Kidney (tissue), 14 donors: ENCODE results near the gene EIF1AD. TPM values are rescaled to one million over a fixed set of nuclear protein-coding genes. Genes with fewer than 3 reads are reported as not detected.
A peak's percentile ranks its signal among the peaks of the same experiment; 100 is the strongest.
"Not testable (repeated sequence)": the region's sequence is repeated elsewhere in the genome, so short reads cannot be mapped to it uniquely, and the experiment has no call there.

Experiments
- DNase-seq, 5 donors: peaks; one replicate each; pipeline ENCODE4 v3.0.0-alpha.2; 2013 to 2020
- FAIRE-seq: peaks from 2 replicates; lab custom pipeline; 2012; peaks lifted over from hg19 to GRCh38; lab: Jason Lieb, UNC
- H3K27ac ChIP-seq, 2 donors: one replicate each; pipeline ENCODE4 v1.7.0; 2013; ENCODE audit warnings: low read depth in 2 of 2, low read length in 2 of 2, inconsistent platforms in 1 of 2
- H3K27me3 ChIP-seq: one replicate; pipeline ENCODE4 v1.7.1; 2013; ENCODE audit warnings: low read length, inconsistent platforms; ENCODE audit not compliant: control insufficient read depth, insufficient read depth
- H3K36me3 ChIP-seq, 3 donors: one replicate each; pipeline versions ENCODE4 v1.7.0 to v1.7.1; 2013; ENCODE audit warnings: low read length in 3 of 3, control low read depth in 1 of 3, inconsistent platforms in 1 of 3; ENCODE audit not compliant: insufficient read depth in 3 of 3, control insufficient read depth in 2 of 3
- H3K4me1 ChIP-seq, 3 donors: one replicate each; pipeline versions ENCODE4 v1.7.0 to v1.7.1; 2013; ENCODE audit warnings: low read length in 3 of 3, inconsistent platforms in 1 of 3, low read depth in 1 of 3; ENCODE audit not compliant: control insufficient read depth in 2 of 3, insufficient read depth in 2 of 3
- H3K4me3 ChIP-seq, 3 donors: one replicate each; pipeline versions ENCODE4 v1.7.0 to v1.8.1; 2013; ENCODE audit warnings: low read length in 3 of 3, control low read depth in 1 of 3, inconsistent platforms in 1 of 3
- H3K9ac ChIP-seq, 3 donors: one replicate each; pipeline versions ENCODE4 v1.7.0 to v1.7.1; 2013; ENCODE audit warnings: low read length in 3 of 3, control low read depth in 1 of 3, inconsistent platforms in 1 of 3
- H3K9me3 ChIP-seq, 3 donors: one replicate each; pipeline versions ENCODE4 v1.7.0 to v1.7.1; 2013; ENCODE audit warnings: low read length in 3 of 3, control low read depth in 1 of 3, inconsistent platforms in 1 of 3; ENCODE audit not compliant: control insufficient read depth in 2 of 3, insufficient read depth in 1 of 3
- CTCF ChIP-seq: IDR thresholded peaks from 3 replicates; pipeline ENCODE4 v1.5.1; 2012; ENCODE audit warnings: mild to moderate bottlenecking, moderate library complexity, borderline replicate concordance; ENCODE audit not compliant: insufficient read depth; ENCODE audit errors: extremely low read depth
- intact Hi-C: fragments of 100-400 bp; cut with DNase I; formaldehyde crosslinking; loops from one replicate; pipeline ENCODE4 v1.11.1; 2022
- polyA plus RNA-seq: library from polyadenylated mRNA; stranded (reverse); fragments of 350-450 nt; fragmentation: Illumina TruSeq; extraction: RNeasy Lipid Tissue Mini Kit (QIAGEN cat#74804); gene quantifications from one replicate; pipeline ENCODE4 v1.2.3, GENCODE V29; 2014; ENCODE audit warnings: low read depth, low replicate concordance; ENCODE audit not compliant: insufficient read depth
- total RNA-seq: library from RNA; stranded (reverse); fragmentation: NEBNext Ultra II Directional; extraction: Animal tissue kit (Norgen Biotek cat#: 25700); gene quantifications from one replicate; pipeline ENCODE4 v1.2.1, GENCODE V29; 2021
- donor health status: control.
- donor health status: control.
- donor health status: control.
- donor health status: control.
- donor health status: control.
- donor health status: DM: yes; HTN: yes; CAD: no.
- donor health status: Normal renal cell carcinoma (clear cell type).

EIF1AD gene
- total and polyA plus RNA-seq, 2 donors from 2014 or later, result 17.7 to 37.5 TPM

GRCh38 chr11:65950711-65951110 lies 51.2 kb downstream of the EIF1AD start:
- H3K4me3 ChIP-seq, H3K27me3 ChIP-seq, intact Hi-C loops, H3K9me3 ChIP-seq, FAIRE-seq, H3K9ac ChIP-seq, H3K27ac ChIP-seq, H3K4me1 ChIP-seq, H3K36me3 ChIP-seq: not testable (repeated sequence)
- DNase-seq, result peak in 1 of 5 donors; percentile 2

GRCh38 chr11:65947603-65948125 lies 54.3 kb downstream of the EIF1AD start:
- Histone ChIP-seq H3K36me3 (no peaks in the 10 kb centered on the region), H3K9ac (no peak overlapping the region), H3K27me3 (no peaks in the 10 kb centered on the region), H3K27ac (no peak overlapping the region), H3K4me3 (no peak overlapping the region), H3K4me1 (no peaks in the 10 kb centered on the region), H3K9me3 (no peaks in the 10 kb centered on the region)
- FAIRE-seq (no peak), DNase-seq (peak in 1 of 5 donors; percentile 47)
- no peak for TF ChIP-seq CTCF
- intact Hi-C loops, result no loop called here

- no peaks in the 10 kb centered on the region for H3K27me3 ChIP-seq
- FAIRE-seq, result no peak
- DNase-seq, result peak in 1 of 5 donors; percentile 70
- no peak overlapping the region for H3K27ac ChIP-seq
- H3K9ac ChIP-seq, result no peak overlapping the region
- TF ChIP-seq CTCF, result no peak
- H3K4me3 ChIP-seq, result no peak overlapping the region
- intact Hi-C loops, result no loop called here
- H3K36me3 ChIP-seq, result no peaks in the 10 kb centered on the region
- H3K4me1 ChIP-seq, result no peaks in the 10 kb centered on the region
- no peaks in the 10 kb centered on the region for H3K9me3 ChIP-seq
These were observed 54.8 kb downstream of the EIF1AD start for GRCh38 chr11:65947133-65947532.

- Histone ChIP-seq H3K4me1 (no peaks in the 10 kb centered on the region), H3K36me3 (no peaks in the 10 kb centered on the region), H3K27me3 (no peaks in the 10 kb centered on the region), H3K27ac (no peak overlapping the region), H3K9ac (no peak overlapping the region), H3K9me3 (no peaks in the 10 kb centered on the region), H3K4me3 (no peak overlapping the region)
- DNase-seq, result peak in 1 of 5 donors; percentile 36
- intact Hi-C loops, result no loop called here
- no peak for FAIRE-seq
- TF ChIP-seq CTCF, result no peak
These were observed 55.3 kb downstream of the EIF1AD start for GRCh38 chr11:65946655-65947054.

Other genes starting within 250 kb of the EIF1AD start
- 18.3 TPM for gene AP5B1, start 221.2 kb downstream of the EIF1AD start, total RNA-seq
- gene AP5B1, start 221.2 kb downstream of the EIF1AD start, polyA plus RNA-seq, result 6.3 TPM
- 6.6 TPM for gene OVOL1, start 215.1 kb downstream of the EIF1AD start, total RNA-seq
- gene OVOL1, start 215.1 kb downstream of the EIF1AD start, polyA plus RNA-seq, result 6.7 TPM
- 1.0 TPM for gene SNX32, start 168.2 kb downstream of the EIF1AD start, total RNA-seq
- gene SNX32, start 168.2 kb downstream of the EIF1AD start, polyA plus RNA-seq, result 0.43 TPM
- 705 TPM for gene CFL1, start 144.0 kb downstream of the EIF1AD start, total RNA-seq
- 846 TPM for gene CFL1, start 144.0 kb downstream of the EIF1AD start, polyA plus RNA-seq
- gene MUS81, start 141.7 kb downstream of the EIF1AD start, total RNA-seq, result 54.9 TPM
- 31.2 TPM for gene MUS81, start 141.7 kb downstream of the EIF1AD start, polyA plus RNA-seq
- 64.2 TPM for gene EFEMP2, start 129.4 kb downstream of the EIF1AD start, total RNA-seq
- gene EFEMP2, start 129.4 kb downstream of the EIF1AD start, polyA plus RNA-seq, result 60.0 TPM
- gene CTSW, start 122.3 kb downstream of the EIF1AD start, total RNA-seq, result 3.9 TPM
- gene CTSW, start 122.3 kb downstream of the EIF1AD start, polyA plus RNA-seq, result 1.3 TPM
- 58.0 TPM for gene FIBP, start 113.7 kb downstream of the EIF1AD start, total RNA-seq
- gene FIBP, start 113.7 kb downstream of the EIF1AD start, polyA plus RNA-seq, result 105 TPM
- gene CCDC85B, start 111.5 kb downstream of the EIF1AD start, total RNA-seq, result 26.1 TPM
- 31.8 TPM for gene CCDC85B, start 111.5 kb downstream of the EIF1AD start, polyA plus RNA-seq
- gene FOSL1, start 101.8 kb downstream of the EIF1AD start, total RNA-seq, result 3.2 TPM
- 0.37 TPM for gene FOSL1, start 101.8 kb downstream of the EIF1AD start, polyA plus RNA-seq
- 38.0 TPM for gene C11orf68, start 83.1 kb downstream of the EIF1AD start, total RNA-seq
- gene C11orf68, start 83.1 kb downstream of the EIF1AD start, polyA plus RNA-seq, result 52.0 TPM
- gene DRAP1, start 82.7 kb downstream of the EIF1AD start, total RNA-seq, result 51.2 TPM
- 150 TPM for gene DRAP1, start 82.7 kb downstream of the EIF1AD start, polyA plus RNA-seq
- not detected for gene TSGA10IP, start 56.7 kb downstream of the EIF1AD start, total RNA-seq
- not detected for gene TSGA10IP, start 56.7 kb downstream of the EIF1AD start, polyA plus RNA-seq
- 48.6 TPM for gene SART1, start 40.4 kb downstream of the EIF1AD start, total RNA-seq
- 48.7 TPM for gene SART1, start 40.4 kb downstream of the EIF1AD start, polyA plus RNA-seq
- 181 TPM for gene BANF1, start 346 bp upstream of the EIF1AD start, total RNA-seq
- 186 TPM for gene BANF1, start 346 bp upstream of the EIF1AD start, polyA plus RNA-seq
- 5.9 TPM for gene CST6, start 9.9 kb upstream of the EIF1AD start, total RNA-seq
- gene CST6, start 9.9 kb upstream of the EIF1AD start, polyA plus RNA-seq, result 1.2 TPM
- 0.76 TPM for gene CATSPER1, start 24.3 kb upstream of the EIF1AD start, total RNA-seq
- not detected for gene CATSPER1, start 24.3 kb upstream of the EIF1AD start, polyA plus RNA-seq
- gene GAL3ST3, start 47.0 kb upstream of the EIF1AD start, total RNA-seq, result 2.5 TPM
- gene GAL3ST3, start 47.0 kb upstream of the EIF1AD start, polyA plus RNA-seq, result 7.6 TPM
- gene SF3B2, start 50.2 kb upstream of the EIF1AD start, total RNA-seq, result 172 TPM
- 114 TPM for gene SF3B2, start 50.2 kb upstream of the EIF1AD start, polyA plus RNA-seq
- gene PACS1, start 68.1 kb upstream of the EIF1AD start, total RNA-seq, result 91.8 TPM
- 23.7 TPM for gene PACS1, start 68.1 kb upstream of the EIF1AD start, polyA plus RNA-seq